Omental fat pad (tissue), 4 donors: Measurements from ENCODE around the gene TASP1. TPM values are rescaled to one million over a fixed set of nuclear protein-coding genes. Genes with fewer than 3 reads are reported as not detected.

Source experiments
- ATAC-seq: fragments of 150-250 bp; one replicate; pipeline ENCODE4 v1.9.1; 2016; ENCODE audit warnings: mild to moderate bottlenecking, moderate library complexity; ENCODE audit not compliant: low FRiP score
- DNase-seq: peaks from one replicate; pipeline ENCODE4 v3.0.0-alpha.2; 2019; ENCODE audit warnings: low spot score
- CTCF ChIP-seq, 3 donors: fragments of 450-650 bp; IDR thresholded peaks; one replicate each; pipeline ENCODE4 v1.5.1; 2016 to 2017; ENCODE audit warnings: antibody characterized with exemption in 3 of 3, mild to moderate bottlenecking in 3 of 3, moderate library complexity in 2 of 3
- total RNA-seq, 4 donors: library from RNA; depleted of rRNA; stranded (reverse); fragments of >200 nt; gene quantifications; one replicate each; pipeline ENCODE4 v1.1.0, GENCODE V29; 2016

TASP1 gene
- total RNA-seq, 4 donors from 2014 or later, result 8.0 to 12.8 (median 11.1) TPM

DNA sequence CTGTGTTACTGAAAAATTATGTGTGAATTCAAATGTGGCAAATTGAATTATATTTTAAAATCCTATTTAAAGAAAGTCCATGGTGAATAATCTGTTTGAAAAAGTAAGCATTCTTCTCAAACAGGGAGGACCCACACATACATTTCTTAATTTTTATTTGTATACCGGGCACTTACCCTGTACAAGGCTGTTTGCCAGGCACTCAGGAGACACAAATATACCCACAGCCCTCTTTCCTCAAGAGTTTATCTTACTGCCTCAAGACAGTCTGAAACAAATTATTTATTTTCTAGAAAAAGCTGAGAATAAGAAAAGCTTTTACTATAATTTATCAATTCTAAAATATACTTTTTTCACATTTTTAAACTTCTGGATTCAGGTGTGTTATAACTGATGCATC is 114.4 kb downstream of the TASP1 start:
- no peak for TF ChIP-seq CTCF (IDR thresholded peaks at IDR 0.05)
- DNase-seq (no peak), ATAC-seq (no peak)

DNA sequence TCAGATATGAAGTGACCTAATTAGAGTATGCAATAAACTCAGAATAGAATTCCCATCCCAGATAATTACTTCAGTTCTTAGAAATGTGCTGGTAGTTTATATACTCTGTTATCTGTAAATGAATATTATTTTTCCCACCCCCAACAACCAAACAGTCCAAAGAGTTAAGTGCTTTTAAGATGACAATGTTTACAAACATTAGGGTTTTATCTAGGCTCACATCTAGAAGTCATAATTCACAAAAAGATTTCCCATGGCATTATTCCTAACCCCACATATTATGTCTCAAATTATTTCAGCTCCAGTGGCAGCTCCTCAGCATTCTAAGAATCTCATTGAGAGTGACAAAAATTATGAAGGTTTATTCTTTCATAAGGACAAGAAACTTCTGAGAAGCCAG is 120.9 kb downstream of the TASP1 start:
- no peak for ATAC-seq
- no peak for TF ChIP-seq CTCF (IDR thresholded peaks at IDR 0.05)
- no peak for DNase-seq

DNA sequence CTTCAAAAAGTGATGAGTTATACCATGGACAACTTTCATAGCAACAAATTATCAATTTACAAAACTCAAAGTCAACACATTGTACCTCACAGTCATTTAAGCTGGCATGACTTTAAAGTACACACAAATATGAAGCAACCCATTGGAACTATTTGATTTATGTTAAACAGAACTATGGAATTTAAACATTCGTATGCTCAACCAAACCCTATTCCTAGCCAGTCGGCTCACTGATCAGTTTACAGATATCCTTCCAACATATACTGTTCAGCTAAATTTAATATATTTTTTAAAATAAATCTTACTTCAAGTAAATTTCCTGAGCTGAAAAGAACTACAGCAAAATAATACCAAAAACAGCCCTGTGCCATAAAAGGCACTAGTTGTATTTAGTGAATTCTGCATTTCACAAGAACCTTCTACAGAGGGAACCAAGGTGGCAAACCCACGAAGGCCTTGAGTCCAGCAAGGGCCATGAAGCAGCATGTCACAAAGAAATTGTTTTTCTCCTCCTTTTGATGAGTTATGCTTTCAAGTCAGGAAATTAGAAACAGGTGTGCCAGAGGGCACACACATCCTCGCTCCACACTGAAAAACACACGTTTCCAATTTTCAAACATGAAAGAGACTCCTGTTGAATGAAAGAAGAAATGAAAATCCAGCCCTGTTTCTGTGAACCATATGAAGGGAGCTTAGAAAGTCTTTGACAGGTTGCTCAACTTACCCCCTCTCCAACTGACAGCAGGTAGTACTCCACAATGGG is 122.8 kb downstream of the TASP1 start:
- TF ChIP-seq CTCF (IDR thresholded peaks at IDR 0.05), result no peak
- DNase-seq, result no peak
- no peak for ATAC-seq

- ATAC-seq, result no peak
- DNase-seq, result no peak
- no peak for TF ChIP-seq CTCF (IDR thresholded peaks at IDR 0.05)
Observed at GRCh38 chr20:13515291-13515690, 123.4 kb downstream of the TASP1 start.

GRCh38 chr20:13510837-13511488 is 127.8 kb downstream of the TASP1 start:
- DNase-seq (no peak), ATAC-seq (no peak)
- TF ChIP-seq CTCF (IDR thresholded peaks at IDR 0.05), result no peak

DNA sequence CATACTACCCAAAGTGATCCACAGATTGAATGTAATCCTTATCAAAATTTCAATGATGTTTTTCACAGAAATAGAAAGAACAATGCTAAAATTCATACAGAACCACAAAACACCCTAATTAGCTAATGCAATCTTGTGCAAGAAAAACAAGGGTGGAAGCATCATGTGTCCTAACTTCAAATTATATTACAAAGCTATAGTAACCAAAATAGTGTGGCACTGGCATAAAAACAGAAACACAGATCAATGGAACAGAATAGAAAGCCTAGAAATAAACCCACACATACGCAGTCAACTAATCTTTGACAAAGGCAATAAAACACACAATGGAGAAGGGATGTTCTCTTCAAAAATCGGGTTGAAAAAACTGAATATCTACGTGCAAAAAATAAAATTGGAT is 131.1 kb downstream of the TASP1 start:
- ATAC-seq (no peak), DNase-seq (no peak)
- no peak for TF ChIP-seq CTCF (IDR thresholded peaks at IDR 0.05)

DNA sequence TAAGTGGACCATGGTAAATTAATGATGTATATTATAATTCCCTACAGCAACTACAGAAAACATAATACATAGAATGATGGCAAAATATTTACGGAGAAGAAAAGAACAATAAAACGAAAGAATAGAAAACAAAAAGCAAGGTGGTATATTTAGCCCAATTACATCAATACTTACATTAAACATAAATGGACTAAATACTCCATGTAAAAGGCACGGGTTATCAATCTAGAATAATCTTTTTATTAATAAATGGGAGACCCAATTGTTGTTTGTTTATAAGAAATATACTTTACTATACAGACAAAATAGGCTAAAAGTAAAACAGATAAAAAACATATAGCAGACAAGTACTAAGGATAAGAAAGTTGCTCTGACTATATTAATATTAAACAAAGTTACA is 137.2 kb downstream of the TASP1 start:
- ATAC-seq (no peak), DNase-seq (no peak)
- TF ChIP-seq CTCF (IDR thresholded peaks at IDR 0.05), result no peak
